ENCODE measurements around the gene CYTH2.
A peak's percentile ranks its signal among the peaks of the same experiment; 100 is the strongest.

CYTH2 gene

GRCh38 chr19:48496959-48497727 lies 28.0 kb downstream of the CYTH2 start:
- DNase-seq: no peak

GRCh38 chr19:48497728-48498594 lies 28.8 kb downstream of the CYTH2 start:
- no peak for DNase-seq

GRCh38 chr19:48498595-48499311 lies 29.6 kb downstream of the CYTH2 start:
- no peak for DNase-seq

- no peak for DNase-seq
Observed at GRCh38 chr19:48499316-48500090, 30.3 kb downstream of the CYTH2 start.

GRCh38 chr19:48500830-48501493 lies 31.8 kb downstream of the CYTH2 start:
- no peak for DNase-seq

GRCh38 chr19:48501494-48502349 lies 32.6 kb downstream of the CYTH2 start:
- no peak for DNase-seq

GRCh38 chr19:48502350-48503018 lies 33.3 kb downstream of the CYTH2 start:
- no peak for DNase-seq

GRCh38 chr19:48506138-48506733 lies 37.1 kb downstream of the CYTH2 start:
- DNase-seq: peak; percentile 49

GRCh38 chr19:48507911-48508439 lies 38.8 kb downstream of the CYTH2 start:
- no peak for DNase-seq

- no peak for DNase-seq
Observed at GRCh38 chr19:48508729-48509411, 39.7 kb downstream of the CYTH2 start.

- DNase-seq: no peak
Observed at GRCh38 chr19:48509467-48510194, 40.5 kb downstream of the CYTH2 start.

- DNase-seq: peak; percentile 45
Observed at GRCh38 chr19:48510421-48511268, 41.5 kb downstream of the CYTH2 start.

- DNase-seq: no peak
Observed at GRCh38 chr19:48511321-48511731, 42.2 kb downstream of the CYTH2 start.

- DNase-seq: peak; percentile 51
Observed at GRCh38 chr19:48511800-48512503, 42.8 kb downstream of the CYTH2 start, which contains the start of gene LMTK3. LMTK3 (minus strand) TSS chr19:48511835; CDS start chr19:48511576, 259 bp downstream.

- no peak for DNase-seq
Observed at GRCh38 chr19:48512504-48513288, 43.5 kb downstream of the CYTH2 start.

Data from fibroblast of upper back skin (primary cell).